Activated CD4-positive, alpha-beta T cell treated with anti-CD3 and anti-CD28 coated beads, Interleukin-2, amount 10 ng/mL, durations not matched to agents 24 days and 14 days (primary cell): ENCODE results near the gene PFKFB2. TPM values are rescaled to one million over a fixed set of nuclear protein-coding genes. Genes with fewer than 3 reads are reported as not detected.

Experiments
- DNase-seq: peaks from one replicate; pipeline ENCODE4 v3.0.0; 2022
- H3K27ac Mint-ChIP-seq: one replicate; pipeline ENCODE4 v1.8.0; 2022; ENCODE audit warnings: mild to moderate bottlenecking, mixed read lengths
- H3K27me3 Mint-ChIP-seq: one replicate; pipeline ENCODE4 v1.8.0; 2022; ENCODE audit warnings: mixed read lengths
- H3K36me3 Mint-ChIP-seq: one replicate; pipeline ENCODE4 v1.8.0; 2022; ENCODE audit warnings: low read depth, mild to moderate bottlenecking, mixed read lengths
- H3K4me1 Mint-ChIP-seq: one replicate; pipeline ENCODE4 v1.8.0; 2021; ENCODE audit warnings: mixed read lengths
- H3K4me3 Mint-ChIP-seq: one replicate; pipeline ENCODE4 v1.8.0; 2022; ENCODE audit warnings: mild to moderate bottlenecking, moderate library complexity, mixed read lengths
- H3K9me3 Mint-ChIP-seq: one replicate; pipeline ENCODE4 v1.8.0; 2021; ENCODE audit warnings: mixed read lengths
- intact Hi-C: fragments of 100-400 bp; cut with micrococcal nuclease; formaldehyde crosslinking; loops from one replicate; pipeline ENCODE4 v1.15.1; 2023
- total RNA-seq: library from RNA; stranded (reverse); gene quantifications from 2 replicates; pipeline ENCODE4 v1.2.3, GENCODE V29; 2022

PFKFB2 gene
- total RNA-seq, 1 donor from 2014 or later = 2.6 TPM

DNA sequence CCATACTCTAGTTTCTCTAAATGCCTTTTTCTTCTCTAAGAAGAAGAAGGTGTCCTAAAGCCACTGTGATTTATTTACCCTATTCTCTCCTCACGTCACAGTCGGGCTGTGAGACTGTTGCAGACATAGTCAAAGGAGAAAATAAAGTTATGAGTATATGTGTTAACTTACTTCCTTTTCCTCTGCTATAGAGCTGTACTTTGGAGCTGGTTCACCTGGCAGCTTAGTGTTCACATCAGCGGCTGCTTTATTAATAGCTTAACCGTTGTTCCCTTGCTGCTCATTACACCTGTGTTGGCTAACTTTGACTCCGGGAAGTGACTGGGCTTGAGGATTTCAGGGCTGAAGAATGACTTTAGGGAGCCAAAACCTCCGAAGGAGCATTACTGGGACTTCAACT lies 3.6 kb downstream of the PFKFB2 start:
- Mint-ChIP-seq H3K27me3 (peaks cover 7% of the 10 kb centered on the region), H3K27ac (no peak overlapping the region), H3K4me1 (peaks cover 21% of the 10 kb centered on the region), H3K4me3 (no peak overlapping the region), H3K9me3 (no peaks in the 10 kb centered on the region), H3K36me3 (no peaks in the 10 kb centered on the region)
- intact Hi-C loops = no loop called here
- no peak for DNase-seq

DNA sequence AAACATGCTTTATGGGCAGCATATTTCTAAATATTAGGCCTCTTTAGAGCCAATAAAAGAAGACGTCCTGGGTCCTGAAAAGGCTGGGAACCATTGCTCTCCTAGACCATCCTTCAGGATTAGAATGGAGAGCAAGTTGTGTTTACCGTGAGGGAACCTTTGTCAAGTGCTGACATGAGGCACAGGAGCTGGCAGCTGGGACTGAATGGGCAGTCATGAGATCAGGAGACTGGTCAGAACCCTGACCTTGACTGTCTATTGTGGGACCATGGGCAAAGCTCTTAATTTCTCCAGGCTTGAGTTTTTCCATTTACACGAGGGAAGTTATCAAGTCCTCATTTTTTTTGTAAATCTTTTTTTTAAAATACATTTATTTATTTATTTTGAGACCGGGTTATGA lies 5.2 kb downstream of the PFKFB2 start:
- no peak overlapping the region for H3K27ac Mint-ChIP-seq
- no peak for DNase-seq
- H3K27me3 Mint-ChIP-seq = peaks cover 5% of the 10 kb centered on the region
- no peaks in the 10 kb centered on the region for H3K9me3 Mint-ChIP-seq
- H3K4me3 Mint-ChIP-seq = no peak overlapping the region
- peaks cover 2% of the 10 kb centered on the region for H3K36me3 Mint-ChIP-seq
- peaks cover 10% of the 10 kb centered on the region for H3K4me1 Mint-ChIP-seq
- intact Hi-C loops = no loop called here

DNA sequence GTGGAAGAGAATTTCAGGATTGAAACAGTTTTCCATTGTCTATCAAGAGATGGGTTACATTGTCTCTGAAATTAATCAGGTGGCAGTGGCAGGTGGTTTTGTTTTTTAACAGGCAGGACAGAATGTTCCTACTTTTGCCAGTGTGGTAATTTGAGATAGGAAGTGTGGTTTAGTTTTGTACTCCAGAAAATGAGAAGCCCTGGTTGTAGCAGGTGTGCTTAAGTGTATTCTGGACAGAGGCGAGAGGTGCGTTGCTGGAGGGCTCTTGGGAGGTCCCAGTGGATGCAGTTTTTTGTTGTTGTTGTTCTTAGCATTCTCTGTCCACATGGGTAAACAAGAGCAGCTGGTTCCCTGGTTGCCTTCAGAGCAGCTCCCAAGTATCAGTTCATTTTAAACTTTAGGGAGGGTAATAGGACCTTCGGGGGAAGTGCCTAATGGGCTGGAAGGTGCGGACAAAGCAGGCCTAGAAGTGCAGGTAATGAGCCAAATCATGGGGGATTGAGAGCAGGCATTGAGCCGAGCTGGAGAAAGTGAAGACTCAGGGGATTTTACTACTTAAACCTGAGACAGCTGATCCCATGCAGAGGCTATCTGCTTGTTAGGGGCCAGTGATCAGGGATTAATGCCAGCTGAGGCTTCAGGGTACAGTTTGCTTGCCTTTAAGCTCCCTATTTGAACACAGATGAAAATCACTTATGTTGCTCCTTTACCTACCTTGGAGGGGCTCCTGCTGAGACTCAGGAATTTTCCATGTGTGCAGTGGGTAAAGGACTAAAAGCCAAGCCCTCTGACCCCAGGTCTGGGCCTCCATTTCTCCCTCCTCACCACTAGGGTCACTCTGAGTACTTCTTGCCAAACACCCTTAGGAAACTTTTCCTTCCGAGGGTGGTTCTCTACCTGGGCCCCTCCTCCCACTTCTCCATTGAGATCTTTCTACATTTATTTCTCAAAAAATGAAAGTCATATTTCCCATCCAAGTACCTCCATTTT lies 6.1 kb downstream of the PFKFB2 start:
- peaks cover 5% of the 10 kb centered on the region for H3K4me1 Mint-ChIP-seq
- intact Hi-C loops = no loop called here
- no peaks in the 10 kb centered on the region for H3K9me3 Mint-ChIP-seq

DNA sequence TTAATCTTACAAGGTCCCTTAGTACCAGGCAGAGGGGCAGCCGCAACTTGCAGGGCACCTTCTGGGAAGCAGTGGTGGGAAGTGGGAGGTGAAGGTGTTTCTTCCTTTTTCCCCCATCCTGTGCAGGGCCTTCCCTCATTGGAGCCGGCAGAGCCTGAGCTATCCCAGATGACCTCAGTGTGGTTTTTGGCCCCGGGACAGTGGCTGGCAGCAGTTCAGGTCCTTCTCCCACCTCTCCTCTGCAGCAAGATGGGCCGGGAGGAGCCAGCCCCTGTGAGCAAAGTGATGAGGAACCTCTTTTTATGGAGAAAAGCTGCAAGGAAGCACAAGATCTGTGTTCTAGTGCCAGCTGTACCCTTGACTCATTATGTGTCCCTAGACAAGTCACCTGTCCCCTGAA lies 6.8 kb downstream of the PFKFB2 start:
- Mint-ChIP-seq H3K9me3 (no peaks in the 10 kb centered on the region), H3K27me3 (peaks cover 5% of the 10 kb centered on the region), H3K4me1 (peaks cover 1% of the 10 kb centered on the region), H3K4me3 (no peak overlapping the region), H3K27ac (no peak overlapping the region), H3K36me3 (peaks cover 3% of the 10 kb centered on the region)
- intact Hi-C loops = no loop called here
- no peak for DNase-seq

More for the DNA sequence above, 6.1 kb downstream of the PFKFB2 start:
- Mint-ChIP-seq H3K27me3 (peaks cover 5% of the 10 kb centered on the region), H3K4me3 (no peak overlapping the region), H3K27ac (no peak overlapping the region), H3K36me3 (peaks cover 3% of the 10 kb centered on the region)
- DNase-seq = no peak

DNA sequence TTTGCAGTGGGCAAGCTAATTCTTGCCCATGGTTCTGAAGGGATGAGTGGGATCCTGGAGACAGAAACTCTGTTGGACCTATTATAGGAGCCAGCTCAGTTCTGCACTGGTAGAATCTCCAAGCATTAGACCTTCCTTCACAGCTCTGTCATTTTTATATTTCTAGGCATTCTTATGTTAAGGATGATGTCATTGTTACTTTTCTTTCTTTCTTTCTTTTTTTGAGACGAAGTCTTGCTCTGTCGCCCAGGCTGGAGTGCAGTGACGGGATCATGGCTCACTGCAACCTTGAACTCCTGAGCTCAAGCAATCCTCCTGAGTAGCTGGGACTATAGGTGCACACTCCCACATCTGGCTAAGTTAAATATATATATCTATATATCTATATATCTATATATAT lies 7.5 kb downstream of the PFKFB2 start:
- H3K9me3 Mint-ChIP-seq = no peaks in the 10 kb centered on the region
- intact Hi-C loops = no loop called here
- H3K27me3 Mint-ChIP-seq = peaks cover 5% of the 10 kb centered on the region
- H3K36me3 Mint-ChIP-seq = peaks cover 3% of the 10 kb centered on the region
- no peak for DNase-seq
- no peaks in the 10 kb centered on the region for H3K4me1 Mint-ChIP-seq
- H3K27ac Mint-ChIP-seq = no peak overlapping the region
- no peak overlapping the region for H3K4me3 Mint-ChIP-seq

DNA sequence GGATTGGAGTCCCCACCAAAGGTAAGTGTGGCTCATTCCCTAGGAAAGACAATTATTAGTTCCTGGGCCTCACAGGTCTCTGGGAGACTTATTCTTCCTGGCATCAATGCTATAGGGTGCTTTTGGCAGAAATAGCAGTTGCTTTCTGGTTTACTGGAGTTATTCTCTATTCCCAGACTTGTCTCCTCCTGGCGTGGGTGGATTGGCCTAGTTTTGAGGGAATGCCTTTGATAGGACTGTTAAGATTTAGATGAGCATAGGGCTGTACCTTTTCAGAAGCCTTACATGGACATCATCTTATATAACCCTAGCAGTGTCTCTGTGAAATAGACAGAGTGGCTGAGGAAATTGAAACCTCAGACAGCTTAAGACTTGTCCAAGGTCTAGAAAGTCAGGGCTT lies 9.0 kb downstream of the PFKFB2 start:
- Mint-ChIP-seq H3K36me3 (peaks cover 3% of the 10 kb centered on the region), H3K27ac (no peak overlapping the region), H3K4me3 (no peak overlapping the region), H3K9me3 (no peaks in the 10 kb centered on the region), H3K4me1 (no peaks in the 10 kb centered on the region), H3K27me3 (no peaks in the 10 kb centered on the region)
- intact Hi-C loops = no loop called here
- DNase-seq = no peak

DNA sequence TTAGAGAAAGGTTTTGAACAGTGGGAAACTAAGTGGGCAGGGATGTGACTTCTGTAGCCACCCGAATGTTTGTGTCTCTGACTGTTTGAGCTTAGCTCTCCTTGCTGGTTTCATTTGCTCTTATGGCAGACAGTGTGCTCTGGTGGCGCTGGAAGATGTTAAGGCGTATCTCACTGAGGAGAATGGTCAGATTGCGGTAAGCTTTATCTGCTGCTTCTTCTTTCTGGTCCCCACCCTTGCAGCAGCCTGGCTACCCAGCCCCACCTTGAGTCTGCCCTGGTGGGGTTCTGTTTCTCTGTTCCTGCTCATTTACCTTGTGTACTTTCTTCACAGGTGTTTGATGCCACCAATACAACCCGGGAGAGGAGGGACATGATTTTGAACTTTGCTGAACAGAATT lies 9.9 kb downstream of the PFKFB2 start:
- Mint-ChIP-seq H3K27ac (no peak overlapping the region), H3K9me3 (no peaks in the 10 kb centered on the region), H3K36me3 (peaks cover 3% of the 10 kb centered on the region), H3K27me3 (no peaks in the 10 kb centered on the region), H3K4me1 (no peaks in the 10 kb centered on the region), H3K4me3 (no peak overlapping the region)
- no peak for DNase-seq
- intact Hi-C loops = no loop called here

DNA sequence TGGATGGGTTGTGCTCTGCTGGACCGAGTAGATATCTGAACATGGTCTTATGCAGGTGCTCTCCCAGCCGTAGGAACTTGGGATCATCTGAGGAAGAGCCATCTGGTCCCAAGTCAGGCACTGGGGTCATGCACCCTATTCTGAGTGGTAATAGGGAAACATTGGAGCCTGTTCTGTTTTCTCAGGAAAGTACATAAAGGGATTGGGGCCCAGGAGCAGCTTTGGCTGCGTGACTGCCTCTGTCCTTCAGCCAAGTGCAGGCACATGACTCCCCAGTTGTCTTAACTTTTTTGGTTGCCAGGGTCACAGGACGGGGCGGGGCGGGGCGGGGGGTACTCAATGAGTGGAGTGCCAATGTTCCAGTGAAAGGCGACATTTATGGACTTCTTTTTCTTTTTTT lies 11.5 kb downstream of the PFKFB2 start:
- Mint-ChIP-seq H3K27me3 (no peaks in the 10 kb centered on the region), H3K9me3 (no peaks in the 10 kb centered on the region), H3K27ac (no peak overlapping the region), H3K4me3 (no peak overlapping the region), H3K36me3 (peaks cover 8% of the 10 kb centered on the region), H3K4me1 (peaks cover 5% of the 10 kb centered on the region)
- intact Hi-C loops = no loop called here
- DNase-seq = no peak

DNA sequence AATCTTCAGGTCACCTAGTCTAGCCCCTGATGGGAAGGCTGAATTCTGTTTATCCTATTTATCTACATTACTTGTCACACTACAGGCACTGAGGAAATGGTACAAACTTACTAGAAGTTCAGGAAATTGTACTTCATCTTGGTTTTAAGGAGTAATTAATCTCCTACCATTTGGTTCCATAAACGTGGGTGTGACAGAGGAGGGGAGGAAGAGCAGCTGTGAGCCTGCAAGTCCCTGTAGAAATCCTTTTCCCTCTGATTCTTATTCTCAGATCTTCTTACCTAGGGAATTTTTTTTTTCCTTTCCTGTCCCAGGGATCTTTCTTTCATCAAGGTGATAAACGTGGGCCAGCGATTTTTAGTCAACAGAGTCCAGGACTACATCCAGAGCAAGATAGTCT lies 14.1 kb downstream of the PFKFB2 start:
- intact Hi-C loops = no loop called here
- DNase-seq = no peak
- peaks cover 8% of the 10 kb centered on the region for H3K36me3 Mint-ChIP-seq
- H3K4me1 Mint-ChIP-seq = peaks cover 24% of the 10 kb centered on the region
- H3K27me3 Mint-ChIP-seq = no peaks in the 10 kb centered on the region
- no peak overlapping the region for H3K27ac Mint-ChIP-seq
- H3K9me3 Mint-ChIP-seq = peaks cover 4% of the 10 kb centered on the region
- H3K4me3 Mint-ChIP-seq = no peak overlapping the region

DNA sequence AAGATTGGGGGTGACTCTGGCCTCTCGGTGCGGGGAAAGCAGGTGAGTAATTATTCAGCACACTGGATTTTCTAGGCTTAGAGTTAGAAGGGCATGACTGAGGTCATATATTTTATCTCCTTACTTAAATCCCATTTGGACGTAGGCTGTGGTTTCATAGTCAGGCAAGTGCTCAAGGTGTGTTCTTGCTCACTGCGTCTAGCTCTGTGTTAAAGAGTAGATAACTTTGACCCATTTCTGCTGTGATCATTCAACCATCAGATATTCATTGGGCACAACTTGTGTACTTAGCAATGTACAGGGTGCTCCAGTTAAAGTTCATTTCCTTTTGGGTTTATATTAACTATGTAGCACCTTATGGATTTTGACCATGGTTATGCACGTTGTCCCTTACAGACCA lies 14.6 kb downstream of the PFKFB2 start:
- no peak for DNase-seq
- Mint-ChIP-seq H3K4me3 (no peak overlapping the region), H3K27me3 (no peaks in the 10 kb centered on the region), H3K36me3 (peaks cover 6% of the 10 kb centered on the region), H3K4me1 (peaks cover 24% of the 10 kb centered on the region), H3K27ac (no peak overlapping the region), H3K9me3 (peaks cover 4% of the 10 kb centered on the region)
- intact Hi-C loops = no loop called here

DNA sequence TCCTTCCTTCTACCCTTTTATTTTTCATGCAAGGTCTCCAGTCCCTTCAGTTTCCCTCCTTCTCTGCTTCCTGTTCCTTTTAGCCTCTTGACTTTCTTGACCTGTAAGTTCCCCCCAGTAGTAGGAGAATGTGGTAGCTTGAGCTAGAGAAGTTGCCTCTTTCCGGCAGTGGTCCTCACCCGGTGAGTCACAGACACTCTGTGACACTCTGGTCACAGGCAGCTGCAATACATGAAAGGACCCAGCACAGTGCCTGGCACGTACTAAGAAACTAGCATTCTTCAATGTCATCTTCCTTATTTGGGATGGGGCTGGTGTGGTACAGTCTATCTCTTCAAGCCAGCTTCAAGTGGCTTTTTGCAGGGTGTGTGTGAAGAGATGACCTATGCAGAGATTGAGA lies 16.0 kb downstream of the PFKFB2 start:
- peaks cover 4% of the 10 kb centered on the region for H3K36me3 Mint-ChIP-seq
- intact Hi-C loops = no loop called here
- H3K27me3 Mint-ChIP-seq = no peaks in the 10 kb centered on the region
- peaks cover 24% of the 10 kb centered on the region for H3K4me1 Mint-ChIP-seq
- no peak for DNase-seq
- no peak overlapping the region for H3K4me3 Mint-ChIP-seq
- H3K9me3 Mint-ChIP-seq = peaks cover 4% of the 10 kb centered on the region
- no peak overlapping the region for H3K27ac Mint-ChIP-seq

DNA sequence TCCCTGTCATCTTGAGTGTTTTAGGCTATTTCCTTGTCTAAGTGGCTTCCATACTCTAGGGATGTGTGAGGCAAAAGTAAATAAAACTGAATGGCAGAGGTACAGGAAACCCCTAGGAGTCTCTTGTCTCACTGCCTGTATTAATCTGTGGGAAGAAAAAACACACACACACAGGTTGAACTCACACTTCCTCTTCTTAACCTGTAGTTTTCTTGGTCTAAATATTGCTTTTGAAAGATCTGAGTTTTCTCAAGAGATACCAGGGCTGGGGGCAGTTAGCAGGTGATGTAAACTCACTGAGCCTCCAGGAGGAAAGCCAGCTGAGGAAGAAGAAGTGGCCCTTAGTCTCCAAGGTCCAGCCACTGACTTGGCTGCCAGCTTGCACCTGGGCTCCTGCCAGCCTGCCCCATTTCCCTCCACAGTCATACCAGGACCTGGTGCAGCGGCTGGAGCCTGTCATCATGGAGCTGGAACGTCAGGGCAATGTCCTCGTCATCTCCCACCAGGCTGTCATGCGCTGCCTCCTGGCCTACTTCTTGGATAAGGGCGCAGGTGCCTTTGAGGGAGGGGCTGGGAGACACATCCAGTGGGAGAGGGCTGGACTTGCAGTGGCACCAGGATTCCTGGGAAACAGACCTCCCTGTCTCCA lies 16.9 kb downstream of the PFKFB2 start:
- intact Hi-C loops = no loop called here
- DNase-seq = no peak
- H3K27ac Mint-ChIP-seq = no peak overlapping the region
- peaks cover 4% of the 10 kb centered on the region for H3K36me3 Mint-ChIP-seq
- H3K27me3 Mint-ChIP-seq = peaks cover 6% of the 10 kb centered on the region
- peaks cover 4% of the 10 kb centered on the region for H3K9me3 Mint-ChIP-seq
- peaks cover 24% of the 10 kb centered on the region for H3K4me1 Mint-ChIP-seq
- H3K4me3 Mint-ChIP-seq = no peak overlapping the region

DNA sequence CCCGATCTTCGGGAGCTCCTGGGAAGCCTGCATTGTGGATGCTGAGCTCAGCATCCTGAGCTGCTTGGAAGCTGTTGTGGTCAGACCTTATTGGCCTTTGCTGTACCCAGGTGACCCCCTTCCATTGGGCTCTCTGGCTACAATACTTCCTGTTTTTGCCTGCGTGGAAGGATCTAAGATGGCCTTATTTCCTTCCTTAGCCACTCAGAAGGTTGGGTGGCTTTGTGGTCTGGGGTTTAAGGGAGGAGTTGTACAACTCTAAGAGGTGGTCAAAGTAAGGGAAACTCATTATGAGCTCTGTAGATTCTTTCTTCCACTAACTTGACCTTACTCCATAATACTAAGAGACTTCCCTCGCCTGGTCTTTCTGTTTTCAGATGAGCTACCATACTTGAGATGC lies 17.7 kb downstream of the PFKFB2 start:
- H3K9me3 Mint-ChIP-seq = peaks cover 4% of the 10 kb centered on the region
- DNase-seq = peak; percentile 69
- peak overlapping the region; percentile 19 for H3K27ac Mint-ChIP-seq
- intact Hi-C loops = no loop called here
- H3K4me1 Mint-ChIP-seq = peaks cover 24% of the 10 kb centered on the region
- peak overlapping the region; percentile 8 for H3K4me3 Mint-ChIP-seq
- peaks cover 12% of the 10 kb centered on the region for H3K27me3 Mint-ChIP-seq
- H3K36me3 Mint-ChIP-seq = peaks cover 4% of the 10 kb centered on the region

DNA sequence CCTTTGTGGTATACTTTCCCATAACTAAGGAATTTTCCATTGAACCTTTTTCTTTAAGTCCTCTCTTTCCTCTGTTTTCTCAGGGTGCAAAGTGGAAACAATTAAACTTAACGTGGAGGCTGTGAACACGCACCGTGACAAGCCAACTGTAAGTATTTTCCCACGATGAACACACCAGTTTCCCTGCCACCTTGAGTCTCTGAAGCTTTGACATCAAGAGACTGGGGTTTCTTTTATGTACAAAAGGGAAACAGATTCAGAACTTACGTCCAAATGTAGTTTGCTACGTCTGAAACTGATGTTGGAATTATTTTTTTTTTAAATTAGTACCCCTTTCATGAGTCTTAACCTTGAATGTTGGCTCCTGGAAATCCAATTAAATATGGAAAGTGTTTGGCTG lies 18.4 kb downstream of the PFKFB2 start:
- Mint-ChIP-seq H3K36me3 (peaks cover 4% of the 10 kb centered on the region), H3K27me3 (peaks cover 16% of the 10 kb centered on the region), H3K4me3 (no peak overlapping the region), H3K9me3 (peaks cover 4% of the 10 kb centered on the region), H3K27ac (no peak overlapping the region), H3K4me1 (peaks cover 24% of the 10 kb centered on the region)
- DNase-seq = no peak
- intact Hi-C loops = no loop called here
